Heart right ventricle (tissue), 16 donors: ENCODE data around the gene UBE2I. TPM values are rescaled to one million over a fixed set of nuclear protein-coding genes. Genes with fewer than 3 reads are reported as not detected.
"Not testable (repeated sequence)": the region's sequence is repeated elsewhere in the genome, so short reads cannot be mapped to it uniquely, and the experiment has no call there.

Experiments
- ATAC-seq, 8 donors: fragments of 200-7000 bp; cut with Tn5 transposase; one replicate each; pipeline ENCODE4 v1.9.1; 2020; ENCODE audit warnings: mild to moderate bottlenecking in 8 of 8, moderate library complexity in 8 of 8, moderate number of reproducible peaks in 1 of 8
- DNase-seq, 2 donors: peaks; one replicate each; pipeline ENCODE4 v3.0.0-alpha.2; 2020
- H3K27ac ChIP-seq, 10 donors: fragments of 200-600 bp; sonication (generic) in 2 of 10; one replicate each; pipeline versions ENCODE4 v1.5.0 to v1.8.0; 2020 to 2022; ENCODE audit warnings: mild to moderate bottlenecking in 3 of 10
- H3K27me3 ChIP-seq, 7 donors: fragments of 200-600 bp; one replicate each; pipeline ENCODE4 v1.8.0; 2021 to 2022; ENCODE audit warnings: mild to moderate bottlenecking in 2 of 7
- H3K36me3 ChIP-seq, 9 donors: fragments of 200-600 bp; sonication (generic) in 1 of 9; one replicate each; pipeline versions ENCODE4 v1.5.0 to v1.8.0; 2020 to 2022; ENCODE audit warnings: mild to moderate bottlenecking in 2 of 9
- H3K4me1 ChIP-seq, 9 donors: fragments of 200-600 bp; sonication (generic) in 1 of 9; one replicate each; pipeline versions ENCODE4 v1.5.0 to v1.8.0; 2020 to 2022; ENCODE audit warnings: mild to moderate bottlenecking in 4 of 9
- H3K4me3 ChIP-seq, 10 donors: fragments of 200-600 bp; sonication (generic) in 2 of 10; one replicate each; pipeline versions ENCODE4 v1.5.0 to v1.8.0; 2020 to 2022; ENCODE audit warnings: mild to moderate bottlenecking in 7 of 10, moderate library complexity in 2 of 10
- H3K9me3 ChIP-seq, 11 donors: fragments of 200-600 bp in 10 of 11; sonication (generic) in 2 of 11; one replicate each; pipeline versions ENCODE4 v1.5.0 to v1.8.0; 2013 to 2022; ENCODE audit warnings: mild to moderate bottlenecking in 2 of 11, control low read depth in 1 of 11, moderate library complexity in 1 of 11
- WGBS, 2 donors: extraction: QIAGEN DNeasy Blood & Tissue Kit; methylation state at CpG; one replicate each; pipeline ENCODE4 v1.1.7; 2013; ENCODE audit warnings: inconsistent platforms in 1 of 2; 5-methylcytosine and 5-hydroxymethylcytosine counted together
- intact Hi-C, 10 donors: fragments of 100-400 bp; cut with DNase I; formaldehyde crosslinking; loops; one replicate each; pipeline versions ENCODE4 v1.11.1 to v1.14.2; 2022
- polyA plus RNA-seq, 2 donors: library from polyadenylated mRNA; stranded (reverse); fragments of 200-250 nt; gene quantifications; one replicate each; pipeline ENCODE4 v1.2.3, GENCODE V29; 2013
- total RNA-seq, 10 donors: library from RNA; stranded (reverse); fragmentation: NEBNext Ultra II Directional in 3 of 10; extraction: Animal tissue kit (Norgen Biotek cat#: 25700) in 3 of 10; gene quantifications; one replicate each; pipeline versions ENCODE4 v1.2.1 to v1.2.4, GENCODE V29; 2021 to 2023
- TF ChIP-seq, protein P1 (sequence below), 9 donors: fragments of 200-600 bp; sonication (generic) in 2 of 9; IDR thresholded peaks; one replicate each; pipeline versions ENCODE4 v1.5.0 to v1.8.0; 2021 to 2022; ENCODE audit warnings: antibody characterized with exemption in 9 of 9, mild to moderate bottlenecking in 5 of 9, moderate library complexity in 1 of 9
- donor health status: Arrhythmogenic right ventricular cardiomyopathy.
- donor health status: ischemic (EF 13 %, LVEDD 7.1; RV severe dilation, severe dysfunction).
- donor health status: healthy with polysubstance abuse.
- donor health status: DM: no; HTN: yes; CAD: no.
- donor health status: DM: no; HTN: no; CAD: no.
- donor health status: ischemic (EF 25% LVEDD 6.9; RV normal size, moderate dysfunction).
- donor health status: ischemic (EF 25% LVEDD 5.7; RV mildly dilated, moderate dysfunction).
- donor health status: healthy.
- donor health status: DM: yes; HTN: yes; CAD: no.
- donor health status: Ischemic cardiomyopathy.
- donor health status: ischemic (EF 35%, LVEDD 5.7; RV mildly dilated, moderate dysfunction).
- donor health status: nonischemic (EF 11% LVEDD 7.7; RV severe dilation, severe dysfunction).
- donor health status: DM: yes; HTN: yes; CAD: no.
- donor health status: PGD.
- donor health status: ischemic (EF 29% LVEDD 5.4; RV normal size, mild dysfunction).
- donor health status: nonischemic (EF 23%, LVEDD 6.1; RV moderate dilation, normal function).

Gene UBE2I
- total and polyA plus RNA-seq, 12 donors: 63.1 to 99.8 (median 83.6) TPM

DNA sequence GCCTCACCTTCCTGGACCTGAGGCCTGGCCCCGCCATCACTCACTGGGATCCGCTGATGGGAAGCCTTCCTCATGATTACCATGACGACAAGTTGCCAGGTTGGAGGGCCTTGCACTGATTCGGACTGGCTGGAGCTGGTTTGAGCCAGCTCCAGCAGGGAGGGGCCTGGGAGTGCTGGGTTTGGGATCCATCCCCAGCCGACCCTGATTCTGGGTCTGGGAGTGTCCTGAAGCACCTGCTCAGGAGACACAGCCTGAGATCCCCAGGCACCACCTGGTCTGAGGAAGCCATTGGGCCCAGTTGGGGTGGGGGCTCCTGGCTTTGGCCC, 18.1 kb downstream of the UBE2I start:
- DNase-seq (no peak), ATAC-seq (no peak)
- peaks cover 0 to 43% (median 20%) of the 10 kb centered on the region in 9 donors for H3K36me3 ChIP-seq
- H3K27ac ChIP-seq: peak overlapping the region in 1 of 10 donors; percentile 27
- intact Hi-C loops: no loop called here
- H3K4me3 ChIP-seq: no peak overlapping the region
- peaks cover 0 to 6% (median 0%) of the 10 kb centered on the region in 11 donors for H3K9me3 ChIP-seq
- peaks cover 0 to 29% (median 16%) of the 10 kb centered on the region in 9 donors for H3K4me1 ChIP-seq
- 64 to 70% methylated on average over 5 of the region's 5 CpGs for WGBS, 2 donors
- TF ChIP-seq, protein P1, sequence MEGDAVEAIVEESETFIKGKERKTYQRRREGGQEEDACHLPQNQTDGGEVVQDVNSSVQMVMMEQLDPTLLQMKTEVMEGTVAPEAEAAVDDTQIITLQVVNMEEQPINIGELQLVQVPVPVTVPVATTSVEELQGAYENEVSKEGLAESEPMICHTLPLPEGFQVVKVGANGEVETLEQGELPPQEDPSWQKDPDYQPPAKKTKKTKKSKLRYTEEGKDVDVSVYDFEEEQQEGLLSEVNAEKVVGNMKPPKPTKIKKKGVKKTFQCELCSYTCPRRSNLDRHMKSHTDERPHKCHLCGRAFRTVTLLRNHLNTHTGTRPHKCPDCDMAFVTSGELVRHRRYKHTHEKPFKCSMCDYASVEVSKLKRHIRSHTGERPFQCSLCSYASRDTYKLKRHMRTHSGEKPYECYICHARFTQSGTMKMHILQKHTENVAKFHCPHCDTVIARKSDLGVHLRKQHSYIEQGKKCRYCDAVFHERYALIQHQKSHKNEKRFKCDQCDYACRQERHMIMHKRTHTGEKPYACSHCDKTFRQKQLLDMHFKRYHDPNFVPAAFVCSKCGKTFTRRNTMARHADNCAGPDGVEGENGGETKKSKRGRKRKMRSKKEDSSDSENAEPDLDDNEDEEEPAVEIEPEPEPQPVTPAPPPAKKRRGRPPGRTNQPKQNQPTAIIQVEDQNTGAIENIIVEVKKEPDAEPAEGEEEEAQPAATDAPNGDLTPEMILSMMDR (IDR thresholded peaks at IDR 0.05): no peak
- peaks cover 0 to 26% (median 9%) of the 10 kb centered on the region in 7 donors for H3K27me3 ChIP-seq

DNA sequence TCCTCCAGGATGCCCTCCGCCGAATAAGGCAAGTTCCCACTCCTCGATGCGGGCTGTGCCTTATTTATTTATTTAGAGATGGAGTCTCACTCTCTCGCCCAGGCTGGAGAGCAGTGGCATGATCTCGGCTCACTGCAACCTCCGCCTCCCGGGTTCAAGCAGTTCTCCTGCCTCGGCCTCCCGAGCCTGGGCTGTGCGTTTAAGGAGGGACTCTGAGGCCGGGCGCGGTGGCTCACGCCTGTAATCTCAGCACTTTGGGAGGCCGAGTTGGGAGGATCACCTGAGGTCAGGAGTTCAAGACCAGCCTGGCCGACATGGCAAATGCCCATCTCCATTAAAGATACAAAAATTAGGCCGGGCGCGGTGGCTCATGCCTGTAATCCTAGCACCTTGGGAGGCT, 18.7 kb downstream of the UBE2I start:
- intact Hi-C loops, H3K27ac ChIP-seq, DNase-seq, ATAC-seq, H3K4me3 ChIP-seq, H3K9me3 ChIP-seq: not testable (repeated sequence)
- Histone ChIP-seq H3K4me1 (peaks cover 0 to 34% (median 21%) of the 10 kb centered on the region in 9 donors), H3K27me3 (peaks cover 0 to 32% (median 13%) of the 10 kb centered on the region in 7 donors), H3K36me3 (peaks cover 0 to 38% (median 20%) of the 10 kb centered on the region in 9 donors)
- WGBS, 2 donors: 89 to 92% methylated on average over 20 of the region's 20 CpGs

DNA sequence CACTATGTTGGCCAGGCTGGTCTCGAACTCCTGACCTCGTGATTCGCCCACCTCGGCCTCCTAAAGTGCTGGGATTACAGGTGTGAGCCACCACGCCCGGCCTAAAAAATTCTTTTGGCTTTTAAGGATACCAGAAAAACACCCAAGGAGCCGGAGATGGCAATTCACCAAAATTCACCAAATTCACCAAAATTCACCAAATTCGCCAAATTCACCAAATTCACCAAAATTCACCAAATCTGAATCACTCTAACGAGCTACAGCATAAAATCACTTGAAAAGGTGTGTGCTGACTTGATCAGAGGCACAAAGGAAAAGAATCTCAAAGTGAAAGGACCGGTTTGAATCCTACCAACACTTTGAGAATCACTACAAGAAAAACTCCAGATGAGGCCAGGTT, 19.5 kb downstream of the UBE2I start:
- H3K9me3 ChIP-seq, H3K27ac ChIP-seq, intact Hi-C loops, H3K4me3 ChIP-seq, DNase-seq, ATAC-seq: not testable (repeated sequence)
- Histone ChIP-seq H3K4me1 (peaks cover 6 to 39% (median 26%) of the 10 kb centered on the region in 9 donors), H3K27me3 (peaks cover 4 to 40% (median 20%) of the 10 kb centered on the region in 7 donors), H3K36me3 (peaks cover 0 to 30% (median 13%) of the 10 kb centered on the region in 9 donors)
- 93 to 94% methylated on average over 10 of the region's 10 CpGs for WGBS, 2 donors

DNA sequence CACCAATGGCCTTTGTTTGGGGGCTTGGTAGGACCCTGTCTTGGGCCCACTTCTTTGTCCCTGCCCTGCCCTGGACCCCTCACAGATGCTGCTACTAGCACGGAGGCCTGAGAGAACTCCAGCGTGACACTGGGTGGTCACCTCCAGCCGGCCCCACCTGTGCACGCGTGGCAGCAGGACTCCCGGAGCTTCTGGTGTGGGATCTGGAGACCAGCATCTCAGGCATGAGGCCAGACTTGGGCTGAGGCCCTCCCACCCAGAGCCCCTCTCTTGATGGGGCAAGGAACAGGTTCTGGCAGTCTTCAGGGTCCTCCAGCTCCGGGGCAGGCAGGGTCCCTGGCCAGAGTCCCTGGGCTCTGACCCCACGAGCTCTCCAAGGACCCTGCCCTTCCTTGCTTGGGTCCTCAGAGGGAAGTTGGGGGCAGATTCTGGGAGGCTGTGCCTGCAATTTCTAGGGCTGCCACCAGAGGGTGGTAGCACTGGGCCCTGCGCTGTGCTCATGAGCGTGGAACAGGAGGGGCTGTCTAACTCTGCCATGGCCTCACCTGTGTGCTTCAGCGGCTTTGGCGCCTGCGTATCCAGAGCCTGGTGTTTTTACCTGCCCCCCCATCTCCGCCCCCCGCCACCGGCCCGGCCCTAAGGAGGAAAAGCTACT, 21.0 kb downstream of the UBE2I start:
- WGBS, 2 donors: 64 to 74% methylated on average over 17 of the region's 17 CpGs
- Histone ChIP-seq H3K4me1 (peaks cover 11 to 45% (median 34%) of the 10 kb centered on the region in 9 donors), H3K4me3 (no peak overlapping the region), H3K9me3 (peaks cover 0 to 6% (median 0%) of the 10 kb centered on the region in 11 donors), H3K27ac (peak overlapping the region in 1 of 10 donors; percentile 89), H3K27me3 (peaks cover 16 to 54% (median 34%) of the 10 kb centered on the region in 7 donors), H3K36me3 (peaks cover 0 to 15% (median under 1%) of the 10 kb centered on the region in 9 donors)
- TF ChIP-seq, protein P1 (IDR thresholded peaks at IDR 0.05): peak; percentile 5 to 46 (median 26)
- ATAC-seq (no peak), DNase-seq (no peak)
- intact Hi-C loops: no loop called here

DNA sequence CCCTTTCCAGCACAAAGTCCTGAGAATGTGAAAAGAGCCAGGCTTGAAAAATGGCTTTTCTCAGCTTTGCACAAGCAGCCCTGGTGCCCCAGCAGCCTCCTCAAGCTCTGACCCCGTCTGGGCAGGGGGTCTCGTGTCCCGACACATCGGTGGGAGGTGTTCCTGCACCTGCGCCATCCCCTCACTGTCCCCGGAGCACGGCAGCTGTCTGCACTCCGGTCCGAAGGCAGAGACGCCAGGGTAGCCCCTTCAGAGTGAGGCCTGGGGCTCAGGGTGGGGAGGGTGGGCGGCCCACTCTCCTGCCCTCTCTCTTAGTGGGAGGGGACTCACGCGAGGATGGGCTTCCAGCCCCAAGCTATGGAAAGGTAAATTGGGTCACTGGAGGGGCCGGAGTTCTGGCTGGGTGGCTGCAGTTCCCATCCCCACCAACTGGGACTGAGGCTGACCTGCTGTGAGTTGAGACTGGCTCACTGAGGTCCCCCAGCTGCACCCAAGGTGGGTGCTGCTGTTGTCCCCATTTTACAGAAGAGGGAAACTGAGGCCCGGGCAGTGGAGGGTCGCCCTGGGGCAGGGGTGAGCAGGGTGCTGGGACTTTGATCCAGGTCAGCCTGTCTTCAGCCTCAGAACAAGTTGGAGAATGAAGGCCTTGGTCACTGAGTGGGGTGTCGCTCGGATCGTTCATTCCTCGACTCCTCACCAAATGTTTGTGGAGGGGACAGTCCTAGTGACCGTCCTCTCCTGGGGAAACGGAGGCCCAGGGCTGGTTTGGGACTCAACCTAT, 21.7 kb downstream of the UBE2I start:
- H3K4me3 ChIP-seq: peak overlapping the region in 9 of 10 donors; percentile 42 to 64 (median 55)
- peaks cover 11 to 40% (median 34%) of the 10 kb centered on the region in 9 donors for H3K4me1 ChIP-seq
- peak in 1 of 8 donors; percentile 1 for ATAC-seq
- TF ChIP-seq, protein P1 (IDR thresholded peaks at IDR 0.05): no peak
- 47 to 51% methylated on average over 22 of the region's 22 CpGs for WGBS, 2 donors
- peak overlapping the region in 9 of 10 donors; percentile 28 to 89 (median 66) for H3K27ac ChIP-seq
- H3K9me3 ChIP-seq: peaks cover 0 to 6% (median 0%) of the 10 kb centered on the region in 11 donors
- no peak for DNase-seq
- H3K27me3 ChIP-seq: peaks cover 16 to 62% (median 35%) of the 10 kb centered on the region in 7 donors
- peaks cover 0 to 8% (median 0%) of the 10 kb centered on the region in 9 donors for H3K36me3 ChIP-seq
- intact Hi-C loops: no loop called here
